HG03066 (cell line): ENCODE results near the gene HNRNPAB.
"Not testable (repeated sequence)": the region's sequence is repeated elsewhere in the genome, so short reads cannot be mapped to it uniquely, and the experiment has no call there.

ENCODE experiments used
- ATAC-seq: cut with Tn5 transposase; IDR thresholded peaks from one replicate; pipeline ENCODE4 v1.9.1; 2021; ENCODE audit warnings: low read depth; ENCODE audit not compliant: unreplicated experiment

Gene HNRNPAB

GRCh38 chr5:178196281-178196812, 8.0 kb upstream of the HNRNPAB start:
- ATAC-seq: no peak

GRCh38 chr5:178196986-178197385, 7.3 kb upstream of the HNRNPAB start:
- no peak for ATAC-seq

GRCh38 chr5:178198151-178198550, 6.2 kb upstream of the HNRNPAB start:
- ATAC-seq: not testable (repeated sequence)

GRCh38 chr5:178198706-178199105, 5.6 kb upstream of the HNRNPAB start:
- no peak for ATAC-seq

- ATAC-seq: no peak
Measured at GRCh38 chr5:178199581-178200434, 4.5 kb upstream of the HNRNPAB start.

- no peak for ATAC-seq
Measured at GRCh38 chr5:178201221-178201926, 3.0 kb upstream of the HNRNPAB start.

- no peak for ATAC-seq
Measured at GRCh38 chr5:178201927-178202235, 2.5 kb upstream of the HNRNPAB start.

GRCh38 chr5:178202541-178202940, 1.8 kb upstream of the HNRNPAB start:
- ATAC-seq: no peak

- peak; percentile 1 for ATAC-seq
Measured at GRCh38 chr5:178203670-178204181, 607 bp upstream of the HNRNPAB start.

- peak; percentile 45 for ATAC-seq
Measured at GRCh38 chr5:178204935-178205748, 809 bp downstream of the HNRNPAB start.

GRCh38 chr5:178205749-178206047, 1.4 kb downstream of the HNRNPAB start:
- no peak for ATAC-seq

GRCh38 chr5:178206166-178207101, 2.1 kb downstream of the HNRNPAB start:
- no peak for ATAC-seq

- ATAC-seq: no peak
Measured at GRCh38 chr5:178207183-178207916, 3.0 kb downstream of the HNRNPAB start.

GRCh38 chr5:178207917-178208280, 3.6 kb downstream of the HNRNPAB start:
- ATAC-seq: no peak

GRCh38 chr5:178208540-178209227, 4.4 kb downstream of the HNRNPAB start:
- ATAC-seq: no peak

GRCh38 chr5:178209334-178210072, 5.2 kb downstream of the HNRNPAB start:
- ATAC-seq: no peak

- ATAC-seq: no peak
Measured at GRCh38 chr5:178210073-178210535, 5.8 kb downstream of the HNRNPAB start.

GRCh38 chr5:178210686-178211085, 6.4 kb downstream of the HNRNPAB start:
- no peak for ATAC-seq
